Hippocampal formation (tissue), 2 donors: ENCODE results near the gene CFAP45.

ENCODE experiments used
- DNase-seq, 2 donors: peaks; one replicate each; lab custom pipeline; 2025; lab: John Stamatoyannopoulos, UW

The CFAP45 gene

DNA sequence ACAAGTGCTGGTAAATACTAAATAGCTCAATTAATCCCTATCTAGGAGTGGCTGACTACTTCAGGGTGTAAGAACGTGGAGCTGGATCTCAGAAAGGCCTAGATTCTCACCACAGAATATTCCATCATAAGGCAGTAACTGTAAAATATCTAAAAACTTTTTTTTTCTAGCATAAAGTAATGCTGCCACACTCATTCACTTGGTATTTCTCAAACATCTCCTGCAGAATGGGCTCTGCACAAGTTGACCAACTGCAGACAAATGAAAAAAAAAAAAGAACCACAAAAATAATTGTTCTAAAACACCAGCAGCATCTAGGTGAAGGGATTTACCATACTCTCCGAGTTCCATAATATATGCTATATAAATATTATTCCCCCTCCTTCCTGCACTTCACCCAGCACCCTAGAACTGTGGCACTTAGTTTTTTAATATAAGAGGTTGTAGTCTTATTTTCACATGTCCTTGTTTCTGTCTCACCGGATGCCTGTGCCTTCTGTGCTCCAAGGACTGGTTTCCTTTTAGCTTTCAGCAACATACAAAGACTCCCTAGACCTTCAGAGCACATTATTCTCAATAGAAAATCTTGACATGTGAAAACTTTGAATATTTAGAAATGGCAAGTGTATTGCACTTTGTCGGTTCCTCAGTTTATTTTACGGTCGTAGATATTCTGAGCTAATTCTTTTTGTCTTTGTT lies 46.4 kb downstream of the CFAP45 start:
- no peak for DNase-seq

DNA sequence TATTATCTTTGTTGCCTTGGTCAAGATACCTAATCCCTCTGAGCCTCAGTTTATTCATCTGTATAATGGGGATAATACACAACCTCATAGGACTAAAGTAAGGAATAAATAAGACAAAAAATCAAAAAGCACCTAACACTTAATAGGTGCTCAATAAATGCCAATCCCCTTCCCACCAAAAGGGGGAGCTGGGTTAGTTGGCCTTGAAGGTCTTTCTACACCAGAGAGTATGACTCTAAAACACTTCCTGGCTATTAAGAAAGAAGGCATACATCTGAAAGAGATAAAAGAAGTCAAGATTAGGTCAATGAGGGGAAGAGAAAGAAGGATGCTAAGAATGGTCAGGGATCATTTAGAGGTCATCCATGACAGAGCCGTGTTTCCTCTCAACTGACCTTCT lies 48.6 kb downstream of the CFAP45 start:
- no peak for DNase-seq

DNA sequence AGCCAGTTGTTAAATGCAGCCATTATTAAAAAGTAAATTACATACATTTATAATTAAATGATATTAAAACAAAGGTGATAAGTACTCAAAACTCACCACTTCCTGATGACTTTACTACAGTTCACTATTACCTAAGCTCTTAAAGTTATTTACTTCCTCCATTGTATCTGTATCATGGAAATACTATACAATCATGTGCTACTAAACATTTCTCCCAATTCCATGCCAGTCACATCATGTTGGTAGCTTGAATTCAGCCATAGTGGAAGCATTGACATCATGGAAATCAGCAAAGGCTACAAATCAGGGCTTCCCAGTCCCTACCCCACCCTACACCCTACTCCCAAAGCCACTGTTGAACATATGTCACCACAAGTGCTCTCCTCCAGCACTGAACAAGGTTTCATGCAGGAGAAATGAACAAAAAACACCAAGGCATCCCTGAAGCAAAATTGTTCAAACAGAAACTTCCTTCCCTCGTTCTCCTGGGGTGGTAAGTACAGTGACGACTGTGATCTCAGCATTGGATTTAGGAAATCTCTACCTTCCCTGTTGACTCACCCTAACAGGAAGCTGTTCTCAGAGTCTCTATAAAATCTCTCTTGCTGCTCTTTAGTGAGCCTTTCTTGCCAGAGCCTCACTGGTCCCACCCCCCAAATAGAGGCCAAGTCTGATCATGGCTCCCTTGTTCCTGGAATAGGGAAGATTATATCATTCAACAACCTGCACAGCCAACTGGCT lies 50.2 kb downstream of the CFAP45 start:
- no peak for DNase-seq

DNA sequence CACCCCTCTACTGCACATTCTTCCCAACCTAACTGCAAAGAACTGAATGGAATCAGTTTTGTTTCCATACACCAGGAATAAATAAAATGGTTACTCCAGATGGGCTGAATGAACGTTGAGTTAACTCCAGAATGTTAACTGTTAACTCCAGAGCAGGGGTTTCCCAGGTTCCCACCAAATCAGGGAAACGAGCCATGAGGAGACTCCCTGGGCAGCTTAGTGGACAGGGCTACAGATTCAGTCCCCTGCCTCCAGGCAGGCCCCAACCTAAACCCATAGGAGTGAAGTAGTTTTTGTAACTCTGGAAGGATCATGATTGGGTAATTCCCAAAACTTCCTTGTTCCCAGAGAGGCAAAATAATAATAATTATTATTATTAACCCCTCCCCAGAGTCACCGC lies 51.6 kb downstream of the CFAP45 start:
- DNase-seq, result no peak

DNA sequence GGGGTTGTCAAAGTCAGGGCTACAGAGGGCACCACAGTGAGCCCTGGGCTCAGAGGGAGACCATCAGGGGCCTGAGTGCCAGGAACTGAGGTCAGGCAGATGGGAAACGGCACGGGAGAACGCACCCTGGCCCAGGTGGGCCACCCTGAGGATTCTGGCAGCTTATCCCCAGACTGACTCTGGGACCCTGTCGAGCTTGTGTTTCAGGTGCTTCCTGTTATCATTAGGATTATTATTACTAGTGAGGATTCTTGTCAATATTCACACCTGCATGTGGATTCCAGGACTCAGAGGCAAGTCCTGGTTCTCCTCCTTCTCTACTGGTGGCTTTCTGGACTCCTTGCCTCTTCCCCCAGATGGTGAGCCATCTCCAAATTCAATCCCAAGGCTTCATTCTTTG lies 52.7 kb downstream of the CFAP45 start:
- DNase-seq, result no peak

DNA sequence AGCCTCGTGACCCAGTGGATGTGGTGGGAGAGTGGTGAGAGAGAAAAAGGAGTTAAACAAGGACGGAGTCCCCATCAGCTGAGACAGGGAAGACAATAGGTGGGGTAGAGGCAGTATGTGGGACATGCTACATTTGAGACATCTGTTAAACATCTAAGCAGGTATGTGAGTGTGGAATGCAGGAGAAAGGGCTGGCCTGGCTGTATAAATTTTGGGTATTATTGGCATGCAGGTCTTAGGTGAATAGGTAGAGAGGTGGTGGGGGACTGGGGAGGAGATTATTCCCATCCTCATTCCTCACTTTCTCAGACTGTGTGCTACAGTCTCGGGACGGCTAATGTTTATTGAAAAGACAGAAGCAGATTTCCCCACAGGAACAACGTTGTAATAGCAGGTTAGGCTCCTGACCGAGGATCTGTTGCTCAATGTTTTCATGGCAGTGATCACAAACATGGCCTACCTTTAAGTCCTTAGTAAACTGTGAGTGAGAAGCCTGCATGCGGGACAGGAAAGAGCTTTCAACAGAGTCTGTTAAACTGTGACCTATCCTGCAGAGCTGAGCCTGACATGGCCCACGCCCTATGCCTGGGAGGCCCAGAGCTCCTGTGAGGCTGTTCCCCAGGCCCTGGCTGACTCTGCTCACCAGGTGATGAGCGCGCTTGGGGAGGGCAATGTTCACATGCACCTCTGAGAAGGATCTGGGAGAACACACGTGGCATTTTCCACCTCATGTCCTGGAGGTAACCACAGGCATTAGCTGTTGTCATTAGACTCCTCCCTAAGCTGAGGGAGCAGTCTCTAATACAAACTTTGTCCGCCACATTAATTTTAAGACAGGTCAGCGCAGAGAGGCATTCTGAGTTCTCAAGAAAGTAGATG lies 54.0 kb downstream of the CFAP45 start:
- no peak for DNase-seq

DNA sequence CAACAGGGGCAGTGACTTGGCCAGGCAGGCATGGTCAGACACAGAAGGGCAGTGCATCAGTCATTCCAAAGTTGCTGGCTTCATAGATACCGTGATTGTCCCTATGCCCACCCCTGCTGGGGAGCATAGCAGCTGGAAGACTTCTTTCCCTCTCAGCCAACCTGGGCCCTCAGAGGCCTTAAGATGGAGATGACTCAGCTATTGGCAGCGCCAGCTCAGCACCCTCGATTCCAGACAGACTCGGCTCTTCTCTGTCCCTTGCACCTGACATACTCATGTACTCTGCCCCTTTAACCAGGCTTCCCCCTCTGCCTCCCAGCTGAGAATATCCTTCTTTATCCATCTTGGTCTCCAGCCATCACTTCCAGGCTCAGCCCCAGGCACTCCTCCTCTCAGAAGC lies 56.5 kb downstream of the CFAP45 start:
- DNase-seq, result no peak

DNA sequence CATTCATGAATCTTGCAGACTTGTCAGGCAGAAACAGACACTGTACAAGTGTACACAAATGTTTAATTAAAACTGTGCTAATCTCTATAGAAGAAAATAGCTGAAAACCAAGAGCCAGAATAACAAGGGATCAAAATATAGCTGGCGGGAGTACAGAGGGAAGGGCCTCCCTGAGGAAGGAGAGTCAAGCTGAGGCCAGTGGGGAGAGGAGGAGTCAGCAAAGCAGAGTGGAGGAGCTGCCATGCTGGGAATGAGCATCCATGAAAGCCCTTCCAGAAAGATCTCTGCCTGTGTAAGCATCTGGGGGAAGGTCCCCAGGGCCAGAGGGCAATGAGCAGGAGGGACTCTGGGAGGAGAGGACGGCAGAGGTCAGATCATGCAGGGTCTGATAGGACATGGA lies 58.2 kb downstream of the CFAP45 start:
- no peak for DNase-seq

DNA sequence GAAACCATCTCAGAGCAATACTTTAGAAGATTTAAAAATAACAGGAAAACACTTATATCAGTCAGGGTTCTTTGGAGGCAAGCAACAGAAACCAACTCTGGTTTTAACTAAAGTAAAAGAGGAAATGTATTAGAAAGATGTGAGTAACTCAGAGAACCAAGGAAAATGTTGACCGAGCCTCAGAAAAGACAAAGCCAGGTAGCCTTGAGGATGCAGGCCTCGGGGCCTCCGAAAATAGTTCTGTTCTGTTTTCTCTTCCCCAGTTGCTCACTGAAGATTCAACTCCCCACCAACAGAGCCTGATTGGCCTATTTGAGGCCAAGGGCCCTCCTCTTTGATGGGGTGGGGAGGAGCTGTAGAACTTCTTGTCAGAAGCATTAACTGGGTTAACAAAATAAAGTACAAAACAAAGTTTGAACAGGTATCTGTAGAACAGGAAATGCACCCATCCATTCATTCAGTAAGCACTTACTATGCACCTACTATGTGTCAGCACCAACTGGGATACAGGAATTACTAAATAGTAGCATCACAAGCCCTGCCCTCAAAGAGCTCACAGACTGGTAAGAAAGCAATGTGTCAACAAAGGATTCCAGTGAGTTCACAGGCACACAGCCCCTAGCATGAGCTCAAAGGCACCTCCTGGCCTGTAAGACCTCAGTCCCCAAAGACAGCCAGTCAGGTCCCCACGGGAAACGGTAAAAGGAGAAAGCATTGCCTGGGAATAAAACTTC lies 60.7 kb downstream of the CFAP45 start:
- no peak for DNase-seq

DNA sequence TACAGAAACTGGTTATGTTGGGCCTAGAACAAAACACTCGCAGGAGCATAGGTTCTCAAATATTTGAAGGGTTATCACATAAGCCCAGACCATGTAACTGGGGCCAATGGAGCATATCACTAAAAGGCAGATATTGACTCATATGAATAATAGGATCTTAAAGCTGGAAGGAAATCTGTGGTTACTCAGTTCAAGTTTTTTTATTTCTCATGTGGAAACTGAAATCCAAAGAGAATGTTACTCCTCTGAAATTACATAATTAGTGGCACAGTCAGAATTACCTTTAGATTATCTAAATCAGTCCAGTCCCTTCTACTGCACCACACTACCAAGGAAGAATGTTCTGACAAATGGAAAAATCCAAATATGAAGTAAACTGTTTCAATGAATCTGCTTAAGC lies 61.2 kb downstream of the CFAP45 start:
- DNase-seq, result no peak

DNA sequence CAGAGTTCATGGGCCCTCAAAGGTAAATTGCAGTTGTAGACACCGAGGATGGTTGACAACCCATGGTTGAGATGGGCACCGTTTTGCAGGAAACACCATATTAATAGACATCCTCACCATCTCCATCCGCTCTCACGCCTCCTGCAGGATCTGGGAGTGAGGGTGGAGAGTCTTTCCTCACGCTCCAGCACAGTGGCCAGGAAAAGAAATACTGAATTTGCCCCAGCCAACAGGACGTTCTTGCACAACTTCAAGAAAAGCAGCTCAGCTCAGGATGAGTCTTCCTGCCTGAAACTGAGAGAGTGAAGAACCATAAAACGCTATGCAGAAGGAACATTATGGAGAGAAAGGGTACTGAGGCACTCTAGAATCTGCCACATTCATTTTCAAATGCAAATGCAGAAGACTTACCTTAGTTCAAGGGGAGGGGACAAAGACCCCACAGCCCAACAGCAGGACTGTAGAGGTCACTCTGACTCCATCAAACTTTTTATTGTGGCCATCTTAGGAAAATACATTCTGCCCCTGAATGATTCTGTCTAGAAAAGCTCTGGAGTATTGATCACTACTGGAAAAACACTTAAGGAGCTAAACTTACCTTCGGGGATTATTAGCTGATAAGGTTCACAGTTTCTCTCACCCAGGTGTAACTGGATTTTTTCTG lies 64.0 kb downstream of the CFAP45 start:
- DNase-seq, result no peak

DNA sequence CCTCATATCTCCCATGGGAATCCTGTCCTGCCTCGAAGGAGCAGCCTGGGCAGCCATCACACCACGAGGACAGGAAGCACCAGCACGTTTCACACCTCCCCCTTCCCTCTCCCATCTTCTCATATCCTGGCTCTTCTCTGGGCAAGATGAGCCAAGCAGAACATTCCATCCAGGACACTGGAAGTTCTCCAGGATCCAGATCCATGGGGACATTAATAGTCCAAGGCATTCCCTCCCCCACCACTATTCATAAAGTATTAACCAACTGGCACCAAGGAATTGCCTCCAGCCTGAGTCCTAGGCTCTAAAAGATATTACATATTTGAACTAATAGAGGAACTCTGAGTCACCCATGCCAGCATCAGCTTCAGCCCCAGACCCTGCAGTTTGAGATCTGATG lies 64.6 kb downstream of the CFAP45 start:
- no peak for DNase-seq

DNA sequence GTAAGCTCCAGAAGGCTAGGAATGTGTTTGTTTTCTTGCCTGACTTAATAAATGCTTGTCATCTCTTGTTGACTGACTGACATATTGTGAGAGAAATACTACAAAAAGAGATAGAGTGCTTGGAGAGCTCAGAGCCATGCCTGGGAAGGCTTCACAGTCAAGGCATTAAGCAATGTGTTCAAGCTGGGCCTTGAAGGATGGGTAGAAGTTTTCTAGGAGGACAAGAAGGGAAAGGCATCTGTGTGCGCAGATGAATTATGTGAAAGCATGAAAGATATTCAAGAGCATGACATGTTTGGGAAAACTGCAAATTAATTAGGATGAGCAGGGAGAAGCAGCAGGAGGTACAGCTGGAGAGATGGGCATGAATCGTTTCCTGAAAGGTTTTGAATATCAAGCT lies 67.7 kb downstream of the CFAP45 start:
- DNase-seq, result no peak

DNA sequence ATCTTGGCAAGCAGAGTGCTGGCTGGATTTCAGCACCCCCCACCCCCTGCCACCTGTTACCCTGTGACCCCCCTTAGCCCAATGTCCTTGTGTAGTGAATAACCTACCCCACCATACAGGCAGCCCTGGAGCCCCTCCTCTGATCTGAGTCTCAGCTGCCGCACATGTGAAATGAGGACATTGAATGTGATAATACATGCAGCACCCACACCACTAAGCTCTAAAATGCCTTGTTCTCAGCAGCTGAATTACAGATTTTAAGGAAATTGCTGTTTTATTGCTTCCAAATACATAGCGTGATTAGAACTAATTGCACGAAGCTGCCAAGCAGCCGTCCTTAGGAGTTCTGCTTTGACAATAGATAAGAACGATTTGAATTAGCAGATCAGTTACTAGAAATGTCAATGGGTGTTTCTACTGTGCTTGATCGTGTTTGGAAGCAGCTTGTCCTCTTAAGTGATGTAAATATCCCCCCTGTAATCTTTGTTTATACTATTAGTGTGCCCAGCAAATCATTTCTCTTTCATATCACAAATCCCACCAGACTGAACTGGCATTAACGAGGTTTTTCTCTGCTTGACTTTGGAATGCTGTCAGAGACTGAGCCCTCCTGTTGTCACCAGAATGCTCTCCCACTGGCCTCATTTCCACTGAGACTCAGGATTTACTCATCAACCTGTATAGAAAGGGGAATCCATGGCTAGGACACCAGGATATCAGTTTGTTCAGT lies 68.4 kb downstream of the CFAP45 start:
- no peak for DNase-seq

DNA sequence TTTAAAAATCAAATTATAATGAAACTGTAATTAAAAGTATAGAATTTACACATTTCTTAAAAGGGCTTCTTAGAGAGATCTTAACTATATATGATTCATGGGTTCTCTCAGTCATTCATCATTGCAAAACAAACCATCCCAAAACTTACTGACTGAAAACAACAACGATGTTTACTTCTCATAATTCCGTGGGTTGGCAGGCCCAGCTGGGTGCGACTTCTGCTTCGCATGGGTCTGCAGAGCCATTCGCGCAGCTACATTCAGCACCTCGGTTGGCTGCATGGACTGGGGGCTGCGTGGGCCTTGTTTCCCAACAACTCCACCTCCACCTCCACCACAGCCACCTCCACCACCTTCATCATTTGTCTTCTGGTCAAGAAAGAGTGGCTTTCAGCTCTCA lies 69.2 kb downstream of the CFAP45 start:
- DNase-seq, result no peak

DNA sequence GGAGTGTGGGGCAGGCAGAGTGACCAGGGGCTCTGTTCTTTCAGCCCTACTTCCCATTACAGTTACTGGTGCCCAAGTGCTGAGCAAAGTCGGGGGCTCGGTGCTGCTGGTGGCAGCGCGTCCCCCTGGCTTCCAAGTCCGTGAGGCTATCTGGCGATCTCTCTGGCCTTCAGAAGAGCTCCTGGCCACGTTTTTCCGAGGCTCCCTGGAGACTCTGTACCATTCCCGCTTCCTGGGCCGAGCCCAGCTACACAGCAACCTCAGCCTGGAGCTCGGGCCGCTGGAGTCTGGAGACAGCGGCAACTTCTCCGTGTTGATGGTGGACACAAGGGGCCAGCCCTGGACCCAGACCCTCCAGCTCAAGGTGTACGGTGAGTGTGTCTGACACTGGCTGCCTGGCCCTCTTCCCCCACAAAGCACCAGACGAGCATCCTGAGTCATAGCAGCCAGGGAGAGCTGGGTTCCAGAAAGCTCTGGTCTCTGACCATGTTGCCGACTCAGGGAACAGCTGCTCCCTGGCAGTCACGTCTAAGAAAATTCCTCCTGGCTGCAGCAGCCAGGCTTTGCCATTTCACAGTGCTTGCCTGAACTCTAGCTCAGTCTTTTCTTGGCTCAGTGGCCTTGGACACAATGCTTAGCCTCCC lies 70.0 kb downstream of the CFAP45 start:
- no peak for DNase-seq

DNA sequence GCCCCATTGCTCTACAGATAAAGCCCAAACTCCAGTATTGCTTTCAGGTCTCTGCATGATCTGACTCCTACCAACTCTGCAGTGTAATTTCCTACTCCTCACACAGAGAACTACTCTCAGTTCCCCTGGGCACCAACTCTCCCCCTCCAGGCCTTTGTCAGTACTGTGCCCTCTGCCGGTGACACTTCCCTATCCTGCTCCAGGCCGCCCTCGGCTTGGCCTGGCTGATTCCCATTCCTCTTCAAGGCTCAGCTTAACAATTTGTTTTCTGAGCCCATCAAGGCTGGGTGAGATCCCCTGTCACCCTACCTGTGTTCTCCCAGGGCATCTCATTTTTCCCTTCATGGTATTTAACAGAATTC lies 70.7 kb downstream of the CFAP45 start:
- peak; percentile 23 to 33 for DNase-seq

DNA sequence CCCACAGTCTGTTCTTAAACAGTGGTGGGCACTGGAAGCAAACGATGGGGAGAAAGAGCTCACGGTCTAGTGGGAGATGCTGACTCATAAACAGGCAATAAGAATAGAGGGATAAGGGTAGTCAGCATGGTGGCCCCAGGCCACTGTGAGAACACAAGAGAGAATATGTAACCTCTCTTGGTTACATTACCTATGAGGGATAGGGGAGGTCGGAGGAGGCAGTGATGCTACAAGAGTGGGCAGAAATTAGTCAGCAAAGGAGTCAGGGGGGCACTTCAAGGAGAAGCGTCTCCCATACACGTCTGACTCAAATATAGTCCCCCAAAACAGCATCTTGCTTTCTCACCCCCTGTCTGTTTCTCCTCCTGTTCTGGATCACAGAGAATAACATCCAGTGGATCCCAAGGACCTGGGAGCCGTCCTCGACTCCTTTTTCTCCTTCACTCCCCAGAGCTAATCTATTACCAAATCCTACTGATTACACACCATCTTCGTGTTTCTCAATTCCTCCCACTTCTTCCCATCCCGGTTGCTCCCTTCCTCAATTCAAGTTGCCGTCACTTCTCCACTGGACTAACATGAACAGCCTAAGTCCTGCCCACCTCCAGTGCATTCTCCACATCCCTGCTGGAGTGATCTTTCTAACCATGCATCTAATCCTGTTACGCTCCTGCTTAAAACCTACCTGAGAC lies 71.2 kb downstream of the CFAP45 start:
- no peak for DNase-seq

DNA sequence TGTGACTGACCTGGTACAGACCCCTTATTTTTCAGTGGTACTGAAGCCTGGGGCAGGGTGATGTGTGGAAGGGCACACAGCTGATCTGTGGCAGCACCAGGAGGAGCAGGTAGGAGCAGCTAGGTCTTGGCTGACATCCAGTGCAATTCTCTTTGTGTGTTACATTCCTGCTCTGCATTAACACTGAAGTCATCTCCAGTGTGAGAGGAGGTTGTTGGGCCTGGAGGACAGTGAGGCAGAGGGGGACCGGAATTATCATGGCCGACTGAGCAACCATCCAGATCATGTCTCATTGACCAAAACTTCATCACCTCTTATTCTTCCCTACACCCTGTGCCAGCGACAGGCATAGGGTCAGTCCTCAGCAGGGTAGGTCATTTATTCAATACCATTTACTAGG lies 71.8 kb downstream of the CFAP45 start:
- DNase-seq, result no peak

DNA sequence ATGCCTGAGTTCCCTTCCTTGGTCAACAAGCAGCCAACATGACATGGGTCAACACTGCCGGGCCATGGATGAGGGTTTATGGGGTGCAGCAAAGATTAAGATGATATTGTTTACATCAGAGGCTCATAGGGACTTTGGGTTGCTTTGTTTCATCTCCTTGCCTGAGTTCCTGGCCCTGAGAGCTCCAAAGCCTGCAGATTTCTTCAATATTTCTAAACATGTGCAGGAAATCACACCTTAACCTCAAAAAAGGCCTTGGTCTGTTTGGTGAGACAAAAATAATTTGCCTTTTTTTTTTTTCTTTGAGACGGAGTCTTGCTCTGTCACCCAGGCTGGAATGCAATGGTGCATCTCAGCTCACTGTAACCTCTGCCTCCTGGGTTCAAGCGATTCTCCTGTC lies 72.4 kb downstream of the CFAP45 start:
- DNase-seq, result no peak
